ENCODE data around the gene TMEM179.

TMEM179 gene

GRCh38 chr14:104574536-104574935 is 30.0 kb downstream of the TMEM179 start:
- TF ChIP-seq CTCF (IDR thresholded peaks at IDR 0.05; ENCODE audit: control insufficient read depth, insufficient read depth, low read depth, low read length, missing control alignments): no peak
- no peak for DNase-seq (ENCODE audit: low read depth)
- no peak overlapping the region for H3K4me3 ChIP-seq (ENCODE audit: control insufficient read depth, low read depth, low read length)

GRCh38 chr14:104573930-104574329 is 30.6 kb downstream of the TMEM179 start:
- TF ChIP-seq CTCF (IDR thresholded peaks at IDR 0.05; ENCODE audit: control insufficient read depth, insufficient read depth, low read depth, low read length, missing control alignments): no peak
- H3K4me3 ChIP-seq (ENCODE audit: control insufficient read depth, low read depth, low read length): no peak overlapping the region
- no peak for DNase-seq (ENCODE audit: low read depth)

GRCh38 chr14:104572668-104573067 is 31.9 kb downstream of the TMEM179 start:
- TF ChIP-seq CTCF (IDR thresholded peaks at IDR 0.05; ENCODE audit: control insufficient read depth, insufficient read depth, low read depth, low read length, missing control alignments): no peak
- no peak overlapping the region for H3K4me3 ChIP-seq (ENCODE audit: control insufficient read depth, low read depth, low read length)
- DNase-seq (ENCODE audit: low read depth): no peak

GRCh38 chr14:104572024-104572626 is 32.4 kb downstream of the TMEM179 start:
- no peak for TF ChIP-seq CTCF (IDR thresholded peaks at IDR 0.05; ENCODE audit: control insufficient read depth, insufficient read depth, low read depth, low read length, missing control alignments)
- no peak overlapping the region for H3K4me3 ChIP-seq (ENCODE audit: control insufficient read depth, low read depth, low read length)
- DNase-seq (ENCODE audit: low read depth): no peak

- TF ChIP-seq CTCF (IDR thresholded peaks at IDR 0.05; ENCODE audit: control insufficient read depth, insufficient read depth, low read depth, low read length, missing control alignments): no peak
- DNase-seq (ENCODE audit: low read depth): no peak
- H3K4me3 ChIP-seq (ENCODE audit: control insufficient read depth, low read depth, low read length): no peak overlapping the region
Measured at GRCh38 chr14:104571246-104571645, 33.3 kb downstream of the TMEM179 start.

GRCh38 chr14:104569435-104569834 is 35.1 kb downstream of the TMEM179 start:
- DNase-seq (ENCODE audit: low read depth): no peak
- no peak for TF ChIP-seq CTCF (IDR thresholded peaks at IDR 0.05; ENCODE audit: control insufficient read depth, insufficient read depth, low read depth, low read length, missing control alignments)
- no peak overlapping the region for H3K4me3 ChIP-seq (ENCODE audit: control insufficient read depth, low read depth, low read length)

GRCh38 chr14:104568620-104569019 is 36.0 kb downstream of the TMEM179 start:
- no peak for TF ChIP-seq CTCF (IDR thresholded peaks at IDR 0.05; ENCODE audit: control insufficient read depth, insufficient read depth, low read depth, low read length, missing control alignments)
- no peak for DNase-seq (ENCODE audit: low read depth)
- no peak overlapping the region for H3K4me3 ChIP-seq (ENCODE audit: control insufficient read depth, low read depth, low read length)

All from AG09309 (cell line).